T-helper 2 cell treated with Interferon-gamma antibody and Interleukin-4, amounts not matched to agents 100 ng/mL and 5 ng/mL, for 36 hours (primary cell): ENCODE results near the gene ANK3. TPM values are rescaled to one million over a fixed set of nuclear protein-coding genes. Genes with fewer than 3 reads are reported as not detected.

Experiments used
- intact Hi-C: fragments of 100-400 bp; cut with micrococcal nuclease; formaldehyde crosslinking; loops from one replicate; pipeline ENCODE4 v1.15.1; 2023
- total RNA-seq: library from RNA; stranded (reverse); gene quantifications from 2 replicates; pipeline ENCODE4 v1.2.3, GENCODE V29; 2022

Gene ANK3
- total RNA-seq: 14.7 and 15.9 TPM in 2 replicates

DNA sequence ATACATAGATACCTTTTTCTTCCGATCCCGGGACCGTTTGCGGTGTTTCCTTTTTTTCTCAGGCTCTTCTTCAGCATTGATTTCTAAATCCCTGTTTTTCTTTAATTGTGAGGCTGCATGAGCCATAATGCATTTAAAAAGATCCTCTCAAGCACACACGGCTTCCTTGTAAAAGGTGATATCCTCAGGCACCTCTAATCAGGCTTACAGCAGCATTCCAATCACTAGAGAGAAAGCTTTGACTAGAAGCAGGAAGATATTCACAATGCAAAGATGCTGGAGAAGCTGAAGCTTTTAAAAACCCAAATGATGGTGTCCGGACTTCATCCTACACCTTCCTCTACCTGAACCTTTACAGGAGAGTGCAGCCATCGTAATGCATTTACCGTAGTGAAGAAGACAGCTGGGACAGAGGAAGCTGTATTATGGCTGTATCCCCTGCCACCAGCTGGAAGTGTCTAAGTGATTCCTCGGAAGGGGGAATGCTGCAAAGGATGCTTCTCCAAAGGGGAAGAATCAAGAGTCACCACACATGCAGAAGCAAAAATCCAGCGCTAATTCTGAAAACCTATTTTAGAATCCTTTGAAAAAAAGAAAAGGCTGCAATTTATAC is at the start of gene ANK3:
Gene ANK3 (minus strand): TSS at position 463 of the 613 bp plus-strand sequence. CDS start 337 bp downstream, at position 126.
- intact Hi-C loops: no loop called here

DNA sequence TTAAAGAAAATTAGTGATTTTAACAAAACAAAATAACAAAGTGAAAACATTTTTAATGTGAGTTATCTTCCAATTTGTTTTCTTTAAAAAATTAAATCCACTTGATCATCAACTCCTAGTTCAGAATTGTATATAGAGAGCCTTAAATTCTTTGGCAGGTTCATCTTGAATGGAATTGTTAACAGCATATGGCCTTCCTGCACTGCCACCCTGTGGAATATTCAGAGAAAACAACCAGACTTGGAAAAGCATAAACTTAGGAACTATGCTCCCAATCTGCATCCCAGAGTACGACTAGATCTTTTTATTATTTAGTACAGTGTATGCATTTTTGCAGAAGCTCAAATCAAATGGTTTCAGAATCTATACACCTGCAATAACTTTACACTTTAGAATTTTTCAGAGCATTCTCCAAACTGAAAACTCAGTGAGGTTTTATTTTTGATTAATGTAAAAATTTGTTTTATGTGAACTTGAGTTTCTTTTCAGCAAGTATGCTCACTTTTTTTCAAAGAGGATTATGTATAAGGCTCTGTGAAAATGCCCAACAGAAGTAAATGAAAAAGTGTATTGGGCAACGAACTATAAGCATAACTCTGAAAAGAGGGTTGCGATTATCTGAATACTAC is 44.9 kb upstream of the ANK3 start:
- intact Hi-C loops: loop anchor here (1.0 to 2.0 kb wide), 5 partner anchors 196 to 808 kb away; no protein-coding TSS in a partner anchor

DNA sequence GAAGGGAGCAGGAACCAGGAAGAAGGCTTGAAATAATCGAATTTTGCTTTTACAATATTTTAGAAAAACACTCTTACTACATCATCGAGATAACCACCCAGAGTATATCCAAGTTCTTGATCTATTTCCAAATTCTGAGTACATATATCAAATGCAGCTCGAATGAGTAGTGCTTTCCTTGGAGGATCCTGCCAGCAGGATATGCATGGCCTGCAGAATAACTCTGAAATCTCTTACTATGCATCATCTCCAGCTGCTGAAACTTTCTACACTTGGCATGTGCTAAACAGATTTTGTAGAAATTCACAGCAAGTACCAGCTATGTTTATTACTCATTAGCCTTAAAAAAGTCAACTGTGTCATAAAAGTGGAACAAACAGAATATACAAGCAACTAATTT is 44.0 kb upstream of the ANK3 start:
- intact Hi-C loops: loop anchor here (1.0 to 2.0 kb wide), 5 partner anchors 195 to 807 kb away; no protein-coding TSS in a partner anchor

DNA sequence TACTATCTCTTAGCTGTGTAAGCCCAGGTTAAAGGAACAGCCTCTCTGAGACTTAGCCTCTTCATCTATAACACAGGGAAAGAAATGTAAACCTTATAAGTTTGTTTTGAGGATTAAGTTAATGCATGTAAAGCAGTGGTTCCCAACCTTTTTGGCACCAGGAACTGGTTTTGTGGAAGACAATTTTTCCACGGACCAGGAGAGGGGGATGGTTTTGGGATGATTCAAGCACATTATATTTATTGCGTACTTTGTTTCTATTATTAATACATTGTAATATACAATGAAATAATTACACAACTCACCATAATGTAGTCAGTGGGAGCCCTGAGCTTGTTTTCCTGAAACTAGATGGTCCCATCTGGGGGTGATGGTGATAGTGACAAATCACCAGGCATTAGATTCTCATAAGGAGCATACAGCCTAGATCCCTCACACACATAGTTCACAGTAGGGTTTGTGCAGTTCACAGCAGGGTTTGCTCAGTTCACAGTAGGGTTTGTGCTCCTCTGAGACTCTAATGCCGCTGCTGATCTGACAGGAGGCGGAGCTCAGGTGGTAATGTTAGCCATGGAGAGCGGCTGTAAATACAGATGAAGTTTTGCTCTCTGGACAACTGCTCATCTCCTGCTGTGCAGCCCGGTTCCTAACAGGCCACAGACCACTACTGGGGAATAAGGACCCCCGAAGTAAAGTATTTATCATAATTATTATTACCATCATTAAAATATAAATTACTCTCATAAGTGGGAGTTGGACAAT is 41.3 kb upstream of the ANK3 start:
- intact Hi-C loops: no loop called here

DNA sequence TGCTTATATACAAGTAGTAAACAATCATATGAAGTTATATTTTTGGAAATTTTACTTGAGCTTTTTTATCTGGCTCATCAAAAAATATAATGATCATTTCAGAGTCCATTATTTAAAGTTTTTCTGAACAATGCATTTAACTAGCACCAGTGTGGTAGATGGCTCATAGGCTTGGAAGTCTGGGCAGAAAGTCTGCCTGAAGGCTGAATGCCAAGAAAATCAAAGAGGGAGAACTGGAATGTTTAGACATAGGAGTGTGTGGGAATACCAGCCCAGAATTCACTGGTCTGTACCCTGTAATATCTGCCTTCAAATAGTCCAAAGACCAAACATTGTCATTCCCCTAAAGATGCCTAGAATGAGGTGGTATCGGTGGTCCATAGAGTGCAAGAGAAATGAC is 40.3 kb upstream of the ANK3 start:
- intact Hi-C loops: no loop called here

DNA sequence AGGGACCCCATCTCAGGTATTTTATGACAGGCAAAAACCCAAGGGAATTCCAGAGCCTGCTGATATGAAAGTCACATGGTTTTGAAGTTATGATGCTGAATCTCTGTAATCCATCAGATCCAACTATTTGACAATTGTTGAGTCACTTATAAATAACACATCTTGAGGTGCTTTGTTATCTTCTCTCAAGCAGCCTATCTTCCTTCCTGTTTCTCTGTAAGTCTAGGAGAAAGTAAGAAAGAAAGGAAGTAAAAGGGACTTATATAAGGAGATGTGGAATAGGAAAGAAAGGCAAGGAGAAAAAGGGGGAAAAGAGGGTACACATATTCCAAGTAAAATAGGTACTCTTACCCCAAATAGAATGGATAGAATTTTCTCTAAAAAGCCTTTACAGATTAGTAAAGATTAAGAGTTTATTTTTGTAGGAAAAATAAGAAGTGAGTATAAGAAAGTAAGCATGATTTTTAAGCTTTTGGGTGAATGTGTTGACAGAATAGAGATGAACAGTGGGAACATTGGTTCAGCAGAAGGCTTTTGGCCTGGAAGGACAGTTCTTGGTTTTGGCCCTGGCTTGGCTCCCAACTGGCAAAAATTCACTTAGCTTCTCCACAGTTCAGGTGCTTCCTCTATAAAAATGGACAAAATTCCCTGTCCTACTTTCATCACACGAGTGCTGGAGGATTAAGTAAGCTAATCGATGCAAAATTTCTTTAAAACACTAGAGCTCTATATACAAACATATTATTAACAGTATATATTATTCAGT is 39.6 kb upstream of the ANK3 start:
- intact Hi-C loops: no loop called here

DNA sequence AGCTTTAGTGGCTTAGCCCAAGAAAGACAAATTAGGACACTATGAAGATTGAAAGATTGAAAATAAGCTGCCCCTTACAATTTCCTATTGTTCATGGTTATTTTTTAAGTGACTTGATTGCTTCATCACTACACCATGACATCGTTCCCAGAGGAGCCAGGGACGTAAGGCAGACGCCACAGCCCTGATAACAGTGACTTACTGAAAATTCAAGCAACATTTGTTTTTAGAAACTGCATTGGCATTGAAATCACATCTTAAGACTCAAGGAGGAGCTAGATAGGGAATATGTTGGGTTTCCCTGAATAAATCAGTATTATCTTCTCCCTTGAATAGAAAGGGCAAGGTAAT is 38.7 kb upstream of the ANK3 start:
- intact Hi-C loops: no loop called here

DNA sequence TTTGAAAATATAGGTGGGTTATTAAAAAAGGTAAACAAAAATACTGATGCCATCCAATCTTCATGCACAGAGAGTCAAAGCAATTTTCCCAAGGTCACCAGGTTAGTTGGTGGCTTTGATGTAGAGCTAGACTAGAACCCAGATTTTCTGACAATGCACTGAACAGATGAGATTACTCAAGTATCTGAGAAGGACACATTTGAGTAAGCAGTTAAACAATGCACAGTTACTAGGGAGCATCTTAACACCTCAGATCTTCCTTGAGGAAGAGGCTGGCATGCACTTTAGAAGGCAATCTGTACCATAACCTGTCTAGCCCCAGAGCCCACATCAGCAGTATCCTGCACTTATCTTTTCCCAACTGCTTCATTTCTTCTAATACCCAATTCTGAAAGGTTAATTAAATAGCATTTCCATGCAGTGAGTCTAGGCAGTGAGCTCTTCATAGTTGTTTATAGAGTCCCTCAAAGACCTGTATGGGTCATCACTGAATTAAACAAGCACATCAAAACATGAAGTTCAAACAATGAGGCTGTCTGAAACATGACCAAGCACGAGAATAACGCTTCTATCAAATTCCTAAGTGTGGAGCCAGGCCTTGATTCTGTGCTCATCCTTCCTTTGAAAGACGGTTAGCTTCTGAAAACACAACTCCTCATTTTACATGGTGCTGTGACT is 38.2 kb upstream of the ANK3 start:
- intact Hi-C loops: no loop called here

DNA sequence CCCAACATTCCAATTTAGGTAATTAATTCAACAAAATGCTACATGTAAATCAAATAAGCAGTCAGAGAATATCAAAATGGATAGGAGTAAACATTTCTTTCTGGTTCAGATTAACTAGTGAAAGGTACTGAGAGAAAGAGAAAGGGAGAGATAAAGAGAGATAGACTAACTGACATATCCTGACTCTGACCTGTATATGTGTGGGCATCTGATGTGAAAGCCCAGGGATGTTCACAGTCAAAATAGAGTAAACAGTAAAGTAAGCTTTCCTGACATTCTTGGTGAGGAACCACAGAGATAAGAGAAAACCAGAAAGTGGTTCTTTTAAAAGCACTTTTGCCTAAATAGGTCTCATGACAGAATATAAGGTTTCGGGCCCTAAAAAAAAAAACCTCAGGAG is 37.5 kb upstream of the ANK3 start:
- intact Hi-C loops: no loop called here

DNA sequence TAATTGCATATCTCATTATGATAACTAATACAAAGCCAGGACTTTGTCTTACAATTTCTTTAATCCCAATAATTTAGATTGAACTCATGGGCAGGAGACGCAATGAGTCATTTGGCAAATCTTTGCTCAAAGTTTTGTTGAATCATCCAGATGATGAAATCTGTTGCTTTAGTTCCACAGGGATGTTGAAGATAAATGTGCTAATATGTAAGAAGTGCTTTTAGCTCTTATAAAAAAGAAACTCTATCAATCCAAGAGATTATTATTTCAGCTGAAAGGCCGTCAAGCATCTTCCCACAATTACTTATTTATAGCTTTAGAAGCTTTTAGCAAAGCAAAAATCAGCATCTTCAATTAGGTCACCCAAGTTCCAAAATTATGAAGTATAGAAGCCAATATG is 36.8 kb upstream of the ANK3 start:
- intact Hi-C loops: no loop called here

DNA sequence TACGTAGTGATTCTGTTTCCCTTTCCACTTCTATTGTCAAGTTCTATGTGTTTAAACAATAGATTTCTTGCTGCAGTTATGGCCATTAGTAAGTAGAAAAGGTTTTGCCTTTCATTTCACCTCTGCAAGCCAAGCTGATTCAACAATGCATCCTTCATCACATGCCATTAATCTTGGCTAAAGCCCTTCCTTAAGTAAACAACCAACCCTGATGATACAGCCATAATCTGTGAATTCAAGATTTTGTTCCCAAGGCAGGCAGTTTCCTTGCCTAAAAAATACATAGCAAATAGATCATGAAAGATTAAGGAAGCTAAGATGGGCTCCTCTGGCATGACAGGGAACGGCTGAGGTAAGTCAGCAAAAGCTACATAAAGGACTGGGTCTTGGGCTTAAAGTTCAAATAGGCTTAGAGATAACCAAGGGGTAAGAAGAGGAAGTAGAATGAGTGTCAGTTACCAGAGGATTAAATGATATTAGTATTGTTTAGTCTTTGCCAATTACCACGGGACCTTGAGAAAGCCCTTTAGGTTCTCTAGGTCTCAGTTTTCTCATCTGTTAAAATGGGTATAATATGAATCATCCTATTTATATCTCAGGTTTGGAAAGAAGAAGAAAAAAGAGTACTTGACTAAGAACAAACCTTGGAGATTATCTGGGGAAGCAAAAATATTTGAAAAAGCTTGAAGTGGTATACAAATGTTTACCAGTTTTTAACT is 35.9 kb upstream of the ANK3 start:
- intact Hi-C loops: no loop called here

DNA sequence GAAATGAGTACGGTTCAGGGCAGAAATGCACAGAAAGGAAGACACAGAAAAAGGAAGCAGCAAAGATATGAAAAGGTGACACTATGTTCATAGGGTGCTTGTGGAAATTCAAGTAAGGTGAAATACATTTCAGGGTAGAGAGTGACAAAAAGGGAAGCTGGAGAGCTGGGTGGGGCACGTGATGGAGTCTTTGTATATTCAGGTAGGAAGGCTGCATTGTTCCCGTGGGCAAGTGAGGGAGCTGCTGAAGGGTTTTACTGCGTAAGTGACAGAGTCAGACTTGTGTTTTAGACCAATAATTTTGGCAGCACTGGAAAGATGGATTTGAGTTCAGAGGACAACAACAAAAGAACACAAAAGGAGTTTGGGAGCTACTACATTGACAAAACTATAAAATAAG is 35.3 kb upstream of the ANK3 start:
- intact Hi-C loops: no loop called here

DNA sequence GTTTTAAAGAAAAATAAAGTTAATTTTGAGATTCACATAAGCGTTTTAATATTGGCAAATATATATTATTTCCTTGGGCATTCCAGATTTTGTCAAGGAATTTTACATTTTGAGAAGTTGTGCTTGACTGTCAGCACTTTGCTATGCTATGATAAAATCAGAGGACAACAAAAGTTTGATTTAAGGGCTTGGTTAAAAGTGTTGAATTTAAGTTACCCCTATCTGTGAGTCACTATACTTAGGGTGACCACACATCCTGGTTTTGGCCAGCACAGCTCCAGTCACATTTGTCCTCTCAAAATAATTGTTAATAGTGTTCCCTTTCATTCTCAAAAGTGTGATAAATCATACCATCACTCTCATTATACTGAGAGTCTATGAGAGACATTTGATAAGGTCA is 34.2 kb upstream of the ANK3 start:
- intact Hi-C loops: no loop called here

DNA sequence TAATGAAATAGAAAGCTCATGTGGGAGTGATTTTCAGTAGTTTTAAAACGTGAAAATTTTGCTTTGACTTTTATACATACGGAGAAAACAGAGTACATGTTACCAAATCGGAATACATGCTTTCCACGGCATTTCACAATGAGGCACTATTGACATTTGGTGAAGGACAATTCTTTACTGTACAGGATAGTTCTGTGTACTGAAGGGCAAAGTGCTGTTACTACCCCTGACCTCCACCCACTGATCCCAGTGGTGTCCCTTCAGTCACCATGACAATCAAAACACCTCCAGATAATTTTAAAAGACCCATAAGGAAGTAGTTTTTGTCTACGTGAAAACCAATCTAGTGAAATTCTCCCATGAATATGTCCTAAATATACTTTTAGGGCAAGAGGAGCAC is 33.1 kb upstream of the ANK3 start:
- intact Hi-C loops: no loop called here

DNA sequence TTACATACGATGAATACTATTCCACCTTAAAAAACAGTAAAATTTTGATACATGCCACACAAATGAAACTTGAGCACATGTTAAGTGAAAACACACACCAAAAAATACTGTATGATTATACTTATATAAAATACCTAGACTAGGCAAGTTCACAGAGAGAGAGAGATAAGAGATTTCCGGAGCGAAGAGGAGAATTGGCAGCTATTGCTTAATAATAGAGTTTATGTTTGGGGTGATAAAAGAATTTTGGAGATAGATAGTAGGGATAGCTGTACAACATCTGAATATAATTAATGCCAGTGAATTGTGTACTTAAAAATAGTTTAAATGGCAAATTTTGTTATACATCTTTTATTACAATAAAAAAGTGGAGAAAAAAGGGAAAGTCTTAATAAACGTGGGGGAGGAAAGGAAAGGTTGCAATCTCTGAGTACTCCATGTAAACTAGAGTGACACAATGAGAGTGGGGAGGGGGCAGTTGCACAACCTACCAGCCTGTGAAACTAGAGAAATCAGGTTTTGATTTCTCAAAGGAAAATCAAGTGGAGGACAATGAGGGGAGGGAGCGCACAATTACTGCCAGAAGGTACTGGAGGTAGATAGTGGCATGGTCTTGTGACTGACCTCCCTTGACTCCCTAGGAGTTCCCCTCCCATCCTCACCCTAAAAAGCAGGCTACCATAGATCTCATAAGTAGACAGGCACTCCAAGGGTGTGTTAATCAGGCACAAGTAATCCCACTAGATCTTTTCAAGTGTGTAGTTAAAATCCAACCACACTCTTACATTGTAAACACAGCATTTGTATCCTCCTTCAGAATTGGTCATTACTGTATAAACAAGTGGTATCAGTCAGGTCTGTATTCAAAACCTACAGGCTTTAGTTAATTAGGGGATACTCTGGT is 31.6 kb upstream of the ANK3 start:
- intact Hi-C loops: no loop called here

DNA sequence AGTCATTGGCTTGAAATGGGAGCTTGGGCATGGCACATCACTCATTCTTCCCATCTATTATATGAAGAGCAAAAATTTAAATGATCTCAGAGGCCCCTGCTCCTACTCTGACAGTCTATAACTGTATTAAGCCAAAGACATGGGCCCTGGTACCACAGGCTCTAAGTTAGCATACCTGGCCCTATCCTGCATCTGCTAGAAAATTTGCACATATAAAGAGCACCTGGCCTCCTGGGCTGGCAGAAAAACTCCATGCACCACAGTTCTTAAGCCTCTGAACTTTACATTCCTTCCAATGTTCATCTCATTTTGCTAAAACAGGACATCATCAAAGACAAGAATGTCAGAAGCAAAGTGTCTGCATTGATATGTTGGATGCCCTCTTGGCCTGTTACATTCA is 29.6 kb upstream of the ANK3 start:
- intact Hi-C loops: no loop called here

DNA sequence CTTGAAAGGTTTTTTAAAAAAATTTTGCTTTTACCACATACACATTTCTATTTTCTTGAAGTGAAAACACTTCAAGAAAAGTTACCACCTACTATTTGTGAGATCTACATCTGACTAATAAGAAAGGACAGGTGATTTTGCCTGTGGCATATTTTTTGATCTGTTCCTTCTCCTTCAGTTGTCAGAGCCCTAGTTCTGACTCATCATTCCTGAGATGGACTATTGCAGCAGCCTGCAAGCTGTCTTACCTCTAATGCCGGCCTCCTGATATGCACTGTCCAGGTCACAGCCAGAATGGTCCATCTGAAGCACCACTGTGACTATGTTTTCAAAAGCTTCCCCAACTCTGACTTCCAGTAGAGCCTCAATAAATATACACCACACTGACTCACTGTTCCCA is 28.2 kb upstream of the ANK3 start:
- intact Hi-C loops: no loop called here

DNA sequence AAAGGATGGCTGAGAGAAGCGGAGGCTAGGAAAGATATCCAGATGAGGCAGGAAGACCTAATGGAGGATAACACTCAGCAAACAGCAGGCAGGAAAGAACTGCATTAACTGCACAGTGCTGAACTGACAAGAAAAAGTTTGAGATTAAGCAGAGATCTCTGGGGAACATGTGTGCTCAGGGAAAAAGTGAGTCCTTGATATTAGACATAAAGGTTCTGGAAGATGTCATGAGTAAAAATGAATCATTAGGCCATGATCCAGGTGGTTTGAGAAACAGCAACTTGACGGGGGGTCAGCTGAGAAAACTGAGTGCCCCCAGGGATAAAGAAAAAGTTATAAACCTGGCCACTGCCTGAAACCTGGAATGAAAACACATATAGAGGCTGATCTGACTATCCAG is 27.3 kb upstream of the ANK3 start:
- intact Hi-C loops: no loop called here

DNA sequence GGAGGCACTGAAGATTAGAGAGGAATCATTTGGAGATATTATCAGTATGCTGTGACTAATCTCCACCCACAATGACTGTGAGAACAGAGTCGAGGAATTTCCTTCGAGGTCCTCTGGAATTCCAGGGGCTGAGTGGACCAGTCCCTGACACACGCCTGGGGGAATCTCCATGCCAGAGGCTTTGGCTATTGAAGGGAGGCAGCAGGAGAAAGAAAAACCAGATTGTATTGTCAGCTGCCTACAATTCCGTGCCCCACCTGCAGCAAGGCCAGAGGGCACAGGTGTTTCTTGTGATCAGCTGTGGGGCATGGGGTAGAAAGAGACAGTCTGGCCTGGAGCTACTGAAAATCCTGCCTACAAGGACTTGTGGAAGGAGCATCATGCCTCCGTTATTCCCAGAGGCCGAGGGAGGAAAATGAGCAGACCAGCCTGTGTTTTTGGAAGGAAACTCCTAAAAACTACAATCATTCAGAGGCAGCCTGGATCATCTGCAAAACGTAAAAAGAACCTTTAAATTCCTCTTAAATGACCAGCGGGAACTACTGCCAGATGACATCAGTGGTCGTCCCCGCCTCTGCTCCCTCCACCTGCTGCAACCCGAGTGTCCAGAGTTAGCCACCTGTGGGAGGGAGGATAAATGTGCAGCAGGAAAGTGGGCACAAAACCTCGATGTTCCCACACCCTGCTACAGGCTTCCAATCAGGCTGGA is 25.4 kb upstream of the ANK3 start:
- intact Hi-C loops: no loop called here
